Spinal cord (tissue), 10 donors: ENCODE results near the gene PRKCA. TPM values are rescaled to one million over a fixed set of nuclear protein-coding genes. Genes with fewer than 3 reads are reported as not detected.
"Not testable (repeated sequence)": the region's sequence is repeated elsewhere in the genome, so short reads cannot be mapped to it uniquely, and the experiment has no call there.

Experiments used
- DNase-seq, 6 donors: peaks; one replicate each; pipeline versions ENCODE4 v3.0.0 to v3.0.0-alpha.2; 2013 to 2015; ENCODE audit warnings: low spot score in 6 of 6, low read depth in 4 of 6
- H3K27ac ChIP-seq: one replicate; pipeline ENCODE4 v1.5.1; 2013; ENCODE audit warnings: low read depth, low read length, control low read depth
- H3K27me3 ChIP-seq: one replicate; pipeline ENCODE4 v1.6.1; 2013; ENCODE audit warnings: low read length; ENCODE audit not compliant: control insufficient read depth, insufficient read depth
- H3K36me3 ChIP-seq: one replicate; pipeline ENCODE4 v1.6.1; 2013; ENCODE audit warnings: low read length; ENCODE audit not compliant: control insufficient read depth, insufficient read depth
- H3K4me1 ChIP-seq: one replicate; pipeline ENCODE4 v1.6.1; 2013; ENCODE audit warnings: low read length; ENCODE audit not compliant: control insufficient read depth, insufficient read depth
- H3K4me3 ChIP-seq: one replicate; pipeline ENCODE4 v1.5.1; 2013; ENCODE audit warnings: low read depth, low read length, control low read depth
- H3K9me3 ChIP-seq: one replicate; pipeline ENCODE4 v1.6.1; 2013; ENCODE audit warnings: low read length; ENCODE audit not compliant: control insufficient read depth, insufficient read depth
- WGBS: methylation state at CpG from one replicate; pipeline ENCODE4 v1.1.5; 2013; ENCODE audit warnings: missing lambda C conversion rate; ENCODE audit not compliant: insufficient coverage; 5-methylcytosine and 5-hydroxymethylcytosine counted together
- long read RNA-seq, 4 donors: transcript quantifications; one replicate each; lab custom pipeline, GENCODE V29; 2026
- polyA plus RNA-seq, 2 donors: library from polyadenylated mRNA; unstranded; fragments of 120-200 nt; gene quantifications; one replicate each; pipeline ENCODE4 v1.2.1, GENCODE V29; 2013; ENCODE audit not compliant: insufficient read length in 2 of 2
- total RNA-seq, 2 donors: library from RNA; depleted of rRNA in 1 of 2; stranded (reverse); fragments of 120-200 nt in 1 of 2; fragments of >200 nt in 1 of 2; gene quantifications; one replicate each; pipeline versions ENCODE4 v1.2.3 to v1.2.4, GENCODE V29; 2013 to 2014
- donor health status: healthy.

Gene PRKCA
- total RNA-seq (10 to 100 TPM; 42.4 to 48.9 TPM), polyA plus RNA-seq (10 to 100 TPM; 47.5 to 51.3 TPM)
- long read RNA-seq, donor 1, full-length matches to known transcripts, result 7 of 12 reads
- long read RNA-seq, donor 1, partial matches to known transcripts, result 5 of 12 reads
- long read RNA-seq, donor 1, other reads (novel, unspliced or antisense), result 0 of 12 reads
- long read RNA-seq, donor 2, full-length matches to known transcripts, result 4 of 15 reads
- long read RNA-seq, donor 2, partial matches to known transcripts, result 11 of 15 reads
- long read RNA-seq, donor 2, other reads (novel, unspliced or antisense), result 0 of 15 reads
- long read RNA-seq, donor 3, full-length matches to known transcripts, result 3 of 41 reads
- long read RNA-seq, donor 3, partial matches to known transcripts, result 38 of 41 reads
- long read RNA-seq, donor 3, other reads (novel, unspliced or antisense), result 0 of 41 reads
- long read RNA-seq, donor 4, result 0 reads

DNA sequence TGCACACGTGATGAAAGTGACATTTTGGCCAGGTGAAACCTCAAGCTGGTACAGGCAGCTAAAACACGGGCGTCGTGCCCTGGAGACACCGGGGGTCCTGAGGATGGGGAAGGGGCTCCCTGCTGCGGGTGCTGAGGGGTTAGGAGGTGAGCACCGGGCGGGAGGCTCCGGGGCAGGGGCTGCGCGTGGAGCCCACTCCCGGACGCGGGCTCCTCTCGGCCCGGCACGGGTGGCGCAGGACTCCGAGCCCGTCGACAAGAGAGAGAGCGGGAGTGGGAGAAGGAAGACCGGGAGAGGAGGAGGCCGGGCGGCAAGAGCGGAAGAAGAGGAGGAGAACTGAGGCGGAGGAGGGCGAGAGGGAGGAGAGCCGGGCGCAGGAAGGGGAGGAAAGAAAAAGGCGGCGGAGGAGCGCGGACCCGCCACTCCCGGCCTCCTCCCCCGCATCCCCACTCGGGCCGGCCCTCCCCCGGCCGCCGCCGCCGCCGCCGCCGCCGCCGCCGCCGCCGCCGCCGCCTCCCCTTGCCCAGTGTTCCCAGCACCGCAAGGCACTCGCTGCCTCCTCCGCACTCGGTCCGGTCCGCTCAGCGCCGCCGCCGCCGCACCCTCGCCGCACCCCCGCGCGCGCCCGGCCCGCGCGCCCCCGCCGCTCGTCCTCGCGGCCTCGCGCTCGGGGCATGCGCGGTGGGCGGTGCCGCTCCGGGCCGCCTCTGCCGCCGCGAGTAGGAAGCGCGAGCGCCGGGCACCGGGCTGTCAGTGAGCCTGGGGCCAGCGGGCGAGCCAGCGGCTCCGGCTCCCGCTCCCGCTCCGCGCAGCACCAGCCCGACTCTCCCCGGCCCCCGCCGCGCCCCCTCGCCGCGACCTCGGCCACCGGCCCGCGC is at the start of gene PRKCA:
PRKCA (plus strand) TSS at position 750 of the 878 bp plus-strand sequence.
- no peaks in the 10 kb centered on the region for H3K27me3 ChIP-seq
- DNase-seq, result peak; percentile 44 to 92 (median 64)

DNA sequence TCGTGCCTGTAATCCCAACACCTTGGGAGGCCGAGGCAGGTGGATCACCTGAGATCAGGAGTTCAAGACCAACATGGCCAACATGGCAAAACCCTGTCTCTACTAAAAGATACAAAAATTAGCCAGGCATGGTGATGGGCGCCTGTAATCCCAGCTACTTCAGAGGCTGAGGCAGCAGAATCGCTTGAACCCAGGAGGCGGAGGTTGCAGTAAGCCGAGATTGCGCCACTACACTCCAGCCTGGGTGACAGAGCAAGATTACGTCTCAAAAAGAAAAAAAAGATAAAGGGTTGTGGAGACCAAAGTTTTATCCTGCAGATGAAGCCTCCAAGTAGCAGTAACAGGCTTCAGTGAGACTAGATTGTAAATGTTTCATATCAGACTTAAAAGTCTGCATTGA is 49.0 kb upstream of the PRKCA start:
- not testable (repeated sequence) for H3K4me3 ChIP-seq, H3K36me3 ChIP-seq, DNase-seq, H3K27me3 ChIP-seq, H3K4me1 ChIP-seq, H3K27ac ChIP-seq, H3K9me3 ChIP-seq
- 86% methylated on average over 7 of the region's 8 CpGs for WGBS

More for the DNA sequence above, at the start of gene PRKCA:
- Histone ChIP-seq H3K9me3 (no peaks in the 10 kb centered on the region), H3K36me3 (no peaks in the 10 kb centered on the region), H3K27ac (peak within 1 kb of the TSS; percentile 78), H3K4me1 (peaks cover 15% of the 10 kb centered on the region), H3K4me3 (peak within 1 kb of the TSS; percentile 69)
- WGBS, result under 1% methylated on average over 113 of the region's 117 CpGs

DNA sequence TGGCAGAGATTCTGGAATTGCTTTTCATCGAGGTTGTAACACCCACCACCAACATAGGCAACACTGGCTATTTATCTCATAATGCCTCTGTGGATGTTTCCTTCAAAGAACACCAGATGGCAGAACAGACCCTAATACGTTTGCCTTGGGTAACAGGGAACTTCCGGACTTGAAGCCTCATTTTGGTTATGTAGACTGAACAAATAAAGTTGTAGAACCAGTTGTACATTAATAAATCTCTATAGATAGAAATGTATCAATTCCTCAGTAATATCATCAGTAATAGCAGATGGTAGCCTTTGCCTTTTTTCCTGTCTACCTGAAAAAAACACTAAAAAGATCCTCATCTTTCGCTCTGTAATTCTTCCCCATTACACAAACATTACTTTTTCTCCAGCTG is 47.3 kb upstream of the PRKCA start:
- H3K9me3 ChIP-seq, result no peaks in the 10 kb centered on the region
- H3K27ac ChIP-seq, result no peak overlapping the region
- DNase-seq, result peak; percentile 59 to 95 (median 70)
- H3K4me1 ChIP-seq, result no peaks in the 10 kb centered on the region
- H3K36me3 ChIP-seq, result no peaks in the 10 kb centered on the region
- WGBS, result no CpG with 5 or more reads among the region's 4 CpGs
- no peaks in the 10 kb centered on the region for H3K27me3 ChIP-seq
- H3K4me3 ChIP-seq, result no peak overlapping the region

DNA sequence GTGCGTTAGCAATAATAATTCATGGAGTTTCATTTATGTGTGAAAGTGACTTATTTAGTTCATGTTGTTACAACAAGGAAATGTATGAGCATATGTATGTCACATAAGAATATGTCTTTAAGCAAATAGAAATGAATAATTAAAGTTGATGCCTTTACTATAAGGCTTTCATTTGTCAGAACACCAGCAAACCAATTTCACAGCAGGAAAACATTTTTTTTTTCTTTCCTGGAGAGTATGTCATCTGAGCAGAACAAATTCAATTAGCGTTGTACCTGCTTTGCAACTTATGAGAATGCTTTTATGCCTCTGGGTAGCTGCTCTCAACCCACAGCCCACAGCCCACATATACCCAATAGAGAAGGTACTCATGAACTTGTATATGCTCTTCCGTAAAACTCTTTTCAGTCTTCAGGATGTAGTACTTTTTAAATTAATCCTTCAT is 46.9 kb upstream of the PRKCA start:
- Histone ChIP-seq H3K27ac (no peak overlapping the region), H3K9me3 (no peaks in the 10 kb centered on the region), H3K4me3 (no peak overlapping the region), H3K4me1 (no peaks in the 10 kb centered on the region), H3K27me3 (no peaks in the 10 kb centered on the region), H3K36me3 (no peaks in the 10 kb centered on the region)
- DNase-seq, result no peak
- 100% methylated on average over 1 of the region's 3 CpGs for WGBS

DNA sequence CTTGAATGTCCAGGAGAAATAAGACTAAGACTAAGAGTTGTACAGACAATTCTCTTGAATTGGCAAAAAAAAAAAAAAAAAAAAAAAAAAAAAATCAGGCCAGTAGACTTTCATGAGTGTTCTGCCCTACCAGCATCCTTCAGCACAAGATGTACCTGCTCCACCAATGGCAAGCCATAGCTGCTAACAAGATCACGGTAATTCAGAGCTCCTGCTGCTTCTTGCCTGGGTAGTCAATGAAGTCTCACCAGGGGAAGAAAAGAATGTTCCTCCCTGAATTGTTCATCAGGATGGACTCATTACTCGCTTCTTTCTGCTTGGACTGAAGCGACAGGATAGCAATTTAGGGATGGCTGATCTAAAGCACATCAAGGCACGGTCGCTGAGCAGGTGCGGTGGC is 42.1 kb upstream of the PRKCA start:
- 67% methylated on average over 5 of the region's 6 CpGs for WGBS

DNA sequence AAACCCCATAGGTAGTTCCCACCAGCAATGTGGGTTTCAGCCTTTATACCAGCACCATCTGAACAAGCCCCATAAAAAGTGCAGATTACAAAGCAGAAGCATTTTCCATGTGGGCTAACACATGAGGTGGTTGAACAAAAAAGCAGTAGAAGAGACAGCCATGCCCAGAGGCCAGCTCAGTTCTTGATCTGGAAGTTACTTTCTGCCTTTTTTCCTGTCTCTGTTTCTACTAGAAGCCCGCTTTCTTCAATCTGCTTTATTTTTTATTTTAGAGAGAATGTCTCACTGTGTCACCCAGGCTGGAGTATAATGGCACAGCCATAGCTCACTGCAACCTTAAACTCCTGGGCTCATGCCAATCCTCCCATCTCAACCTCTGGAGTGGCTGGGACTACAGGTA is 41.7 kb upstream of the PRKCA start:
- Histone ChIP-seq H3K4me1 (no peaks in the 10 kb centered on the region), H3K36me3 (no peaks in the 10 kb centered on the region), H3K27me3 (peaks cover 2% of the 10 kb centered on the region), H3K27ac (no peak overlapping the region), H3K4me3 (no peak overlapping the region), H3K9me3 (no peaks in the 10 kb centered on the region)
- no peak for DNase-seq
- no CpG with 5 or more reads among the region's 1 CpG for WGBS

More for the DNA sequence above, 42.1 kb upstream of the PRKCA start:
- Histone ChIP-seq H3K27ac (no peak overlapping the region), H3K4me1 (no peaks in the 10 kb centered on the region), H3K4me3 (no peak overlapping the region), H3K9me3 (no peaks in the 10 kb centered on the region), H3K36me3 (no peaks in the 10 kb centered on the region), H3K27me3 (peaks cover 2% of the 10 kb centered on the region)
- DNase-seq, result peak in 1 of 6 donors; percentile 47

DNA sequence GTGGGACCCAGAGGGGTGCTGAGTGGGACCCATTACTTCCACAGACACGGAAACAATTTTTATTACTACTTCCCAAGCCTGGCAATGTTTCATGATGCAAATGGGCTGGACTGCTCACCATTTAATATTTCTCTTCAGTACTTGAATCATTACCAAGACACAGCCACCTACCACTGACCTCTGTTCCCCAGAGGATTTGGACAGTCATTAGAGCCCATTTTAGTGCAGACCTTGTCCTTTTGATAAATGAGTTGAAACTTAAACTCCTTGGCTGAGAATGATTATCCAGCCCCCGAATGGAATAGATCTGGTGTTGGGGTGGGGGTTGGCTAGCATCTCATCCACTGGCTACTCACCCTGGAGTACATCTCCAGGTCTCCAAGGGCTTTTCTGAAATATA is 39.6 kb upstream of the PRKCA start:
- WGBS, result 88% methylated on average over 1 of the region's 2 CpGs
- Histone ChIP-seq H3K4me1 (no peaks in the 10 kb centered on the region), H3K9me3 (no peaks in the 10 kb centered on the region)

DNA sequence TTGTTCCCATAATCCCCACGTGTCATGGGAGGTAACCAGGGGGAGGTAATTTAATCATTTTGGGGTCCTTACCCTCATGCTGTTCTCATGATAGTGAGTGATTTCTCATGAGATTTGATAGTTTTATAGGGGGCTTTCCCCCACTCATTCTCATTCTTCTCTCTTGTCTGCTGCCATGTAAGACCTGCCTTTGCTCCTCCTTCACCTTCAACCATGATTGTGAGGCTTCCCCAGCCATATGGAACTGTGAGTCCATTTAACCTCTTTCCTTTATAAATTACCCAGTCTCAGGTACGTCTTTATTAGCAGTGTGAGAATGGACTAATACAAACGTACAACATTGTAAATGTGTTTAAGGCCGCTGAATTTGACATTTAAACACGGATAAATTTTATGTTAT is 37.7 kb upstream of the PRKCA start:
- 83% methylated on average over 1 of the region's 5 CpGs for WGBS
- Histone ChIP-seq H3K36me3 (no peaks in the 10 kb centered on the region), H3K4me3 (no peak overlapping the region), H3K27ac (no peak overlapping the region), H3K4me1 (no peaks in the 10 kb centered on the region), H3K27me3 (peaks cover 2% of the 10 kb centered on the region), H3K9me3 (no peaks in the 10 kb centered on the region)
- no peak for DNase-seq

More for the DNA sequence above, 39.6 kb upstream of the PRKCA start:
- H3K27me3 ChIP-seq, result peaks cover 2% of the 10 kb centered on the region
- H3K36me3 ChIP-seq, result no peaks in the 10 kb centered on the region
- no peak for DNase-seq
- no peak overlapping the region for H3K27ac ChIP-seq
- H3K4me3 ChIP-seq, result no peak overlapping the region

DNA sequence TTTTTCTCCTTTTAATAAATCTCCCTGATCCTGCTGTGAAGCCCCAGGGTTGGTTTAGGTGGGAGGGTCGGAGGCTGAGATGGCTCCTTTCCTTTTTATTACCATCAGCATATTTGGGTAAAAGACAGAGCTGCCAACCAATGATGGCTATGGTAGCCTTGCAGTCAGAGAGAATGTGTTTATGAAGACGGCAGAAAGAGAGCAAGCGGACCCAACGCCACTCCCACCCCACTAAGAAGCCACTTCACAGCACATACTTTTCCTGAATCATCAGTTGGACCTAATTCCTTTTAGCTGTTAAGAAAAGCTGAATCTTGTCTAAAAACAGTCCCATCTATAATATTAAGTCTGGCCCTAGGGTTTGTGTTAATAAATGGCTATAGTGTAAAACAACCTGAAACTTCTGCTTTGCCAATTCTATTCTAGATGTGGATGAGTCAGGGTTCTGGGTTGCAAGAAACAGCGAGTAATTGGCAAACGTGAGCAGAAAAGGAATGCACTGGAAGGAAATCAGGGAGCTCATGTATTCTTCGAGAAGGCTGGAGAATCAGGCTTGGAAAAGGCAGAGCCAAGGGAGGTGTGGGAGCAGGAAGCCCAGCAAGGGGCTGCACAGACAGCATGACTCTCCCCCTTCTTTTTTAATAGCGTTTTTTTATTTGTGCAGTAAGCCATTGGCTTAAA is 34.0 kb upstream of the PRKCA start:
- H3K27ac ChIP-seq, result no peak overlapping the region
- DNase-seq, result no peak
- no peaks in the 10 kb centered on the region for H3K36me3 ChIP-seq
- H3K9me3 ChIP-seq, result no peaks in the 10 kb centered on the region
- H3K27me3 ChIP-seq, result no peaks in the 10 kb centered on the region
- H3K4me1 ChIP-seq, result no peaks in the 10 kb centered on the region
- H3K4me3 ChIP-seq, result no peak overlapping the region
- 75% methylated on average over 5 of the region's 8 CpGs for WGBS
